Muscle of back (tissue), 11 donors: ENCODE measurements around the gene CCDC83. TPM values are rescaled to one million over a fixed set of nuclear protein-coding genes. Genes with fewer than 3 reads are reported as not detected.
"Not testable (repeated sequence)": the region's sequence is repeated elsewhere in the genome, so short reads cannot be mapped to it uniquely, and the experiment has no call there.

Source experiments
- DNase-seq, 3 donors: peaks; one replicate each; pipeline versions ENCODE4 v3.0.0 to v3.0.0-alpha.2; 2013
- polyA plus RNA-seq, 10 donors: library from polyadenylated mRNA; unstranded; fragments of 120-200 nt; gene quantifications; one replicate each; pipeline ENCODE4 v1.2.1, GENCODE V29; 2013; ENCODE audit not compliant: insufficient read length in 10 of 10

CCDC83 gene
- polyA plus RNA-seq, 10 donors: not detected

GRCh38 chr11:85939099-85940015 is 84.2 kb downstream of the CCDC83 start:
- no peak for DNase-seq

- peak; percentile 27 to 42 (median 30) for DNase-seq
These were observed 86.3 kb downstream of the CCDC83 start for GRCh38 chr11:85941380-85941973.

- no peak for DNase-seq
These were observed 90.1 kb downstream of the CCDC83 start for GRCh38 chr11:85945296-85945695.

- DNase-seq: no peak
These were observed 90.6 kb downstream of the CCDC83 start for GRCh38 chr11:85945788-85946187.

GRCh38 chr11:85946221-85946620 is 91.0 kb downstream of the CCDC83 start:
- no peak for DNase-seq

GRCh38 chr11:85947431-85948272 is 92.5 kb downstream of the CCDC83 start:
- DNase-seq: peak; percentile 42 to 78 (median 64)

- no peak for DNase-seq
These were observed 93.7 kb downstream of the CCDC83 start for GRCh38 chr11:85948884-85949283.

GRCh38 chr11:85949798-85950197 is 94.6 kb downstream of the CCDC83 start:
- no peak for DNase-seq

- no peak for DNase-seq
These were observed 95.3 kb downstream of the CCDC83 start for GRCh38 chr11:85950317-85951048.

- no peak for DNase-seq
These were observed 95.8 kb downstream of the CCDC83 start for GRCh38 chr11:85951049-85951405.

- no peak for DNase-seq
These were observed 96.4 kb downstream of the CCDC83 start for GRCh38 chr11:85951428-85952107.

- DNase-seq: not testable (repeated sequence)
These were observed 96.9 kb downstream of the CCDC83 start for GRCh38 chr11:85952108-85952485.

- DNase-seq: no peak
These were observed 98.4 kb downstream of the CCDC83 start for GRCh38 chr11:85953491-85954143.

- peak in 1 of 3 donors; percentile 80 for DNase-seq
These were observed 100.3 kb downstream of the CCDC83 start for GRCh38 chr11:85955531-85955930.

- DNase-seq: no peak
These were observed 105.5 kb downstream of the CCDC83 start for GRCh38 chr11:85960678-85961077.

- no peak for DNase-seq
These were observed 105.9 kb downstream of the CCDC83 start for GRCh38 chr11:85961130-85961529.

- peak; percentile 38 to 58 (median 53) for DNase-seq
These were observed 106.8 kb downstream of the CCDC83 start for GRCh38 chr11:85961930-85962363.

- no peak for DNase-seq
These were observed 110.0 kb downstream of the CCDC83 start for GRCh38 chr11:85965202-85965601.

GRCh38 chr11:85967457-85967856 is 112.3 kb downstream of the CCDC83 start:
- no peak for DNase-seq
